ENCODE results near the gene DCAF12L1. TPM values are rescaled to one million over a fixed set of nuclear protein-coding genes. Genes with fewer than 3 reads are reported as not detected.

DCAF12L1 gene
- total RNA-seq, 4 donors from 2014 or later = not detected

DNA sequence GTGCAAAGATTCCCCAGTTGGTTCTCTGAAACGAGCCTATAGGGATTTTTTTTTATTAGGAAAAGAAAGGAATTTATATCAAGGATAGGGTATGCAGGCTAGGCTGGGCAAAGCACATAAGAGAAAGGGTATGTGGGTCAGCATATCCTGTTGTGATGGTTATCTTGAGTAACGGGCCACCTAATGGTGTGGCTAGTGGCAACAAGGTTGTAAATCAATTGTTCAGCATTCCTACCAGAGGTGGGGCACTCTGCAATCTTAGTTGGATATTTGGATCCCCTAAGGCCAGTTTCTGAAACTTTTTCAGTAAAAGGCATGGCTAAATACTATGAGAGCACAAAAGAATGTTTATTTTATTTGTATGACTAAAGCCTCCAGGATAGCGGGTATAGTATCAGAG is 42.7 kb downstream of the DCAF12L1 start:
- TF ChIP-seq, protein P1, sequence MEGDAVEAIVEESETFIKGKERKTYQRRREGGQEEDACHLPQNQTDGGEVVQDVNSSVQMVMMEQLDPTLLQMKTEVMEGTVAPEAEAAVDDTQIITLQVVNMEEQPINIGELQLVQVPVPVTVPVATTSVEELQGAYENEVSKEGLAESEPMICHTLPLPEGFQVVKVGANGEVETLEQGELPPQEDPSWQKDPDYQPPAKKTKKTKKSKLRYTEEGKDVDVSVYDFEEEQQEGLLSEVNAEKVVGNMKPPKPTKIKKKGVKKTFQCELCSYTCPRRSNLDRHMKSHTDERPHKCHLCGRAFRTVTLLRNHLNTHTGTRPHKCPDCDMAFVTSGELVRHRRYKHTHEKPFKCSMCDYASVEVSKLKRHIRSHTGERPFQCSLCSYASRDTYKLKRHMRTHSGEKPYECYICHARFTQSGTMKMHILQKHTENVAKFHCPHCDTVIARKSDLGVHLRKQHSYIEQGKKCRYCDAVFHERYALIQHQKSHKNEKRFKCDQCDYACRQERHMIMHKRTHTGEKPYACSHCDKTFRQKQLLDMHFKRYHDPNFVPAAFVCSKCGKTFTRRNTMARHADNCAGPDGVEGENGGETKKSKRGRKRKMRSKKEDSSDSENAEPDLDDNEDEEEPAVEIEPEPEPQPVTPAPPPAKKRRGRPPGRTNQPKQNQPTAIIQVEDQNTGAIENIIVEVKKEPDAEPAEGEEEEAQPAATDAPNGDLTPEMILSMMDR (IDR thresholded peaks at IDR 0.05) = no peak
- DNase-seq (ENCODE audit: low spot score) (no peak), ATAC-seq (ENCODE audit: low FRiP score) (no peak)

Small RNA genes lying within 50 kb of the gene (small RNA-seq; reads per million reads assigned to genes)
- gene Z69908.1 = not detected
